GM23338 (cell line): Measurements from ENCODE around the gene ADGRD2. TPM values are rescaled to one million over a fixed set of nuclear protein-coding genes. Genes with fewer than 3 reads are reported as not detected.

ENCODE experiments used
- ATAC-seq: fragments of 200-7000 bp; cut with Tn5 transposase; 3 replicates; pipeline ENCODE4 v1.9.1; 2020
- DNase-seq: peaks from one replicate; pipeline ENCODE4 v3.0.0-alpha.2; 2015; ENCODE audit warnings: low spot score
- H2AFZ ChIP-seq: fragments of 200-600 bp; sonication (generic); 2 replicates; pipeline ENCODE4 v1.8.0; 2016; ENCODE audit warnings: antibody characterized with exemption, mild to moderate bottlenecking, moderate library complexity
- H3F3A ChIP-seq: fragments of 200-600 bp; sonication (generic); replicated peaks from 2 replicates; pipeline ENCODE4 v1.8.0; 2017; ENCODE audit warnings: antibody characterized with exemption, mixed run types, low read depth
- H3K27ac ChIP-seq: fragments of 200-600 bp; sonication (generic); 2 replicates; pipeline ENCODE4 v1.6.1; 2016; ENCODE audit warnings: low read depth
- H3K27me3 ChIP-seq: fragments of 200-600 bp; sonication (generic); 2 replicates; pipeline ENCODE4 v1.8.0; 2016; ENCODE audit warnings: mild to moderate bottlenecking, mixed run types, moderate library complexity; ENCODE audit not compliant: insufficient read depth
- H3K36me3 ChIP-seq: fragments of 200-600 bp; sonication (generic); 2 replicates; pipeline ENCODE4 v1.8.0; 2016; ENCODE audit warnings: mild to moderate bottlenecking; ENCODE audit not compliant: insufficient read depth
- H3K4me1 ChIP-seq: fragments of 200-600 bp; sonication (generic); 2 replicates; pipeline ENCODE4 v1.8.0; 2016; ENCODE audit warnings: mild to moderate bottlenecking, moderate library complexity; ENCODE audit not compliant: insufficient read depth
- H3K4me2 ChIP-seq: fragments of 200-600 bp; sonication (generic); 2 replicates; pipeline ENCODE4 v1.7.1; 2017; ENCODE audit warnings: mixed run types
- H3K4me3 ChIP-seq: fragments of 200-600 bp; sonication (generic); 2 replicates; pipeline ENCODE4 v1.6.1; 2016; ENCODE audit warnings: mixed run types
- H3K79me2 ChIP-seq: fragments of 200-600 bp; sonication (generic); replicated peaks from 2 replicates; pipeline ENCODE4 v1.8.0; 2017; ENCODE audit warnings: mild to moderate bottlenecking; ENCODE audit not compliant: insufficient read depth
- H3K9me2 ChIP-seq: fragments of 200-600 bp; sonication (generic); 2 replicates; pipeline ENCODE4 v1.8.0; 2017; ENCODE audit not compliant: insufficient read depth
- H4K20me1 ChIP-seq: fragments of 200-600 bp; sonication (generic); replicated peaks from 2 replicates; pipeline ENCODE4 v1.8.0; 2017; ENCODE audit warnings: mild to moderate bottlenecking; ENCODE audit not compliant: insufficient read depth
- H3K27ac Mint-ChIP-seq: 2 replicates; pipeline ENCODE4 v1.8.0; 2020; ENCODE audit warnings: inconsistent platforms, mild to moderate bottlenecking, moderate library complexity, mixed read lengths
- H3K27me3 Mint-ChIP-seq: 3 replicates; pipeline ENCODE4 v1.8.0; 2022; ENCODE audit warnings: low read depth, mild to moderate bottlenecking, moderate library complexity, mixed read lengths, inconsistent platforms; ENCODE audit not compliant: insufficient read depth, poor library complexity
- H3K36me3 Mint-ChIP-seq: 3 replicates; pipeline ENCODE4 v1.8.0; 2021; ENCODE audit warnings: low read depth, mild to moderate bottlenecking, inconsistent platforms, moderate library complexity, mixed read lengths
- H3K4me1 Mint-ChIP-seq: 3 replicates; pipeline ENCODE4 v1.8.0; 2020; ENCODE audit warnings: mild to moderate bottlenecking, inconsistent platforms, mixed read lengths
- H3K4me3 Mint-ChIP-seq: 3 replicates; pipeline ENCODE4 v1.8.0; 2021; ENCODE audit warnings: moderate library complexity, mild to moderate bottlenecking, inconsistent platforms, mixed read lengths
- H3K9me3 Mint-ChIP-seq: 3 replicates; pipeline ENCODE4 v1.8.0; 2020; ENCODE audit warnings: moderate library complexity, mild to moderate bottlenecking, inconsistent platforms, mixed read lengths
- CREB1 ChIP-seq: fragments of 250-450 bp; sonication (Bioruptor Pico); IDR thresholded peaks from 2 replicates; pipeline ENCODE4 v1.5.0; 2020; ENCODE audit warnings: low read depth, mild to moderate bottlenecking, moderate library complexity
- ETS1 ChIP-seq: IDR thresholded peaks from 2 replicates; pipeline ENCODE4 v1.6.1; 2016; ENCODE audit warnings: antibody characterized with exemption
- JUNB ChIP-seq: IDR thresholded peaks from one replicate; pipeline ENCODE4 v1.6.1; 2016; ENCODE audit warnings: antibody characterized with exemption; ENCODE audit not compliant: unreplicated experiment
- NANOG ChIP-seq: IDR thresholded peaks from 2 replicates; pipeline ENCODE4 v1.6.1; 2016; ENCODE audit warnings: antibody characterized with exemption, borderline replicate concordance
- POLR2AphosphoS5 ChIP-seq: IDR thresholded peaks from 2 replicates; pipeline ENCODE4 v1.6.1; 2016; ENCODE audit warnings: antibody characterized with exemption, low read depth
- REST ChIP-seq: IDR thresholded peaks from one replicate; pipeline ENCODE4 v1.6.1; 2018; ENCODE audit warnings: antibody characterized with exemption; ENCODE audit not compliant: unreplicated experiment
- ZNF114 ChIP-seq: fragments of 250-450 bp; sonication (Bioruptor Pico); IDR thresholded peaks from 2 replicates; pipeline ENCODE4 v1.5.0; 2020; ENCODE audit warnings: mild to moderate bottlenecking, moderate library complexity
- ZNF462 ChIP-seq: fragments of 250-450 bp; sonication (Bioruptor Pico); IDR thresholded peaks from 2 replicates; pipeline ENCODE4 v1.5.0; 2020; ENCODE audit warnings: mild to moderate bottlenecking, moderate library complexity
- polyA plus RNA-seq: library from polyadenylated mRNA; unstranded; fragments of >200 nt; fragmentation: Nextera tagmentation; extraction: Ambion mirVana; gene quantifications from 2 replicates; pipeline ENCODE4 v1.2.1, GENCODE V29; 2016
- total RNA-seq: library from RNA; depleted of rRNA; stranded (reverse); fragments of >200 nt; shearing (Covaris generic); gene quantifications from 2 replicates; pipeline ENCODE4 v1.2.3, GENCODE V29; 2014

The ADGRD2 gene
- total and polyA plus RNA-seq, 2 experiments from 2014 or later = 0.45 to 0.78 TPM

- TF ChIP-seq REST = no peak
- no peak for TF ChIP-seq ETS1
- no peak for TF ChIP-seq JUNB
- TF ChIP-seq POLR2AphosphoS5 = no peak
- TF ChIP-seq ZNF114 (CRISPR knock-in tag) = no peak
- TF ChIP-seq NANOG = no peak
- no peak for TF ChIP-seq CREB1 (CRISPR knock-in tag)
Observed at GRCh38 chr9:124429530-124429867, 20.8 kb upstream of the ADGRD2 start (continued).

GRCh38 chr9:124436320-124436719 is 13.9 kb upstream of the ADGRD2 start:
- TF ChIP-seq ZNF462 (CRISPR knock-in tag) = no peak
- Histone ChIP-seq H3K4me1 (no peaks in the 10 kb centered on the region), H3K4me3 (no peak overlapping the region), H3K4me2 (no peak overlapping the region), H3K9me2 (no peaks in the 10 kb centered on the region), H3F3A (no peaks in the 10 kb centered on the region), H4K20me1 (no peaks in the 10 kb centered on the region), H3K36me3 (no peaks in the 10 kb centered on the region), H3K27me3 (no peaks in the 10 kb centered on the region), H2AFZ (no peak overlapping the region), H3K79me2 (no peaks in the 10 kb centered on the region), H3K27ac (no peak overlapping the region)
- DNase-seq (no peak), ATAC-seq (no peak)
- Mint-ChIP-seq H3K27me3 (peaks cover 3% of the 10 kb centered on the region), H3K36me3 (no peaks in the 10 kb centered on the region), H3K4me1 (no peaks in the 10 kb centered on the region; the same call in 2 of the 3 replicates), H3K9me3 (no peaks in the 10 kb centered on the region; the same call in 2 of the 3 replicates), H3K4me3 (no peak overlapping the region), H3K27ac (no peak overlapping the region)
